ENCODE data around the gene PRKN.

The PRKN gene

GRCh38 chr6:162262466-162263196, 464.9 kb downstream of the PRKN start:
- TF ChIP-seq CTCF (IDR thresholded peaks at IDR 0.05), result no peak

GRCh38 chr6:162261598-162261997, 466.0 kb downstream of the PRKN start:
- no peak for TF ChIP-seq CTCF (IDR thresholded peaks at IDR 0.05)

GRCh38 chr6:162260027-162260426, 467.5 kb downstream of the PRKN start:
- no peak for TF ChIP-seq CTCF (IDR thresholded peaks at IDR 0.05)

- no peak for TF ChIP-seq CTCF (IDR thresholded peaks at IDR 0.05)
These were observed 468.9 kb downstream of the PRKN start for GRCh38 chr6:162258647-162259046.

- no peak for TF ChIP-seq CTCF (IDR thresholded peaks at IDR 0.05)
These were observed 471.2 kb downstream of the PRKN start for GRCh38 chr6:162256361-162256760.

- peak; percentile 32; the same call in 1 of the 2 replicates for TF ChIP-seq CTCF (IDR thresholded peaks at IDR 0.05)
These were observed 476.3 kb downstream of the PRKN start for GRCh38 chr6:162251257-162251656.

GRCh38 chr6:162249907-162250642, 477.5 kb downstream of the PRKN start:
- no peak for TF ChIP-seq CTCF (IDR thresholded peaks at IDR 0.05)

All from LNCAP (cell line).